Keratinocyte (primary cell): ENCODE data around the gene PHLDA3.

ENCODE experiments used
- EZH2 ChIP-seq: IDR thresholded peaks from one replicate; pipeline ENCODE4 v1.6.1; 2012; ENCODE audit warnings: inconsistent platforms, mild to moderate bottlenecking, low read length, moderate library complexity
- TF ChIP-seq, protein P1 (sequence below), 3 experiments: IDR thresholded peaks in 1 of 3; conservative IDR thresholded peaks in 1 of 3; optimal IDR thresholded peaks in 1 of 3; 2 replicates in 2 of 3; 3 replicates in 1 of 3; pipeline versions ENCODE3 to v1.5.1; 2011; ENCODE audit warnings: low read length in 3 of 3, mild to moderate bottlenecking in 3 of 3, moderate library complexity in 2 of 3, control low read depth in 1 of 3, inconsistent platforms in 1 of 3; ENCODE audit not compliant: insufficient read depth in 2 of 3; ENCODE audit errors: extremely low read depth in 1 of 3

DNA sequence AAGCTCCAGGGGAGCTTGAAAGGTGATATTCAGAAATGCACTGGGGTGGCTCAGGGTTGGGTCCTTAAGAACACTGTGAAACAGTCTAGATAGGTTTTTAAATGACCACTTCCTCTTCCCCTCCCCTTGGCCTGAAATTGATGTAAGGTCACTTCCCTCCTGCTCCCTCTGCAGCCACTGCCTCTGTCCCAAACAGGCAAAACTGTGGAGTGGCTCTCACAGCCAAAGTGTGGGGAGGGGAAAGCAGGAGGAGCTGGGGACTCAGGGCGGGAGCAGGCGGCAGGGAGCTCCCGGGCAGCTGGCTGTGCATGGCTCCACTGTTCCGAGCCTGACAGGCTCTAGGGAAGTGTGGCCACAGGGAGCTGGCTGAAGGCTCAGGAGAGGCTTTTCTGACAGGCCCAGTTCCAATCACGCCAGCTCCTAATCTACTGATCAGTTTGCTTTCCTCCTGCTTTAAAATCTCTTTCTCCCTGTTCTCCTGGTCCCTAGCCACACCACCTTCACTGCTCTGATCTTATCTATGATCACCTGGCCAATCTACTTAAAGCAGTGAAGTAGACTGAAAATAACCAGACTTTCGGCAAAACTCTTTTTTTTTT is 43.1 kb upstream of the PHLDA3 start:
- TF ChIP-seq, protein P1, sequence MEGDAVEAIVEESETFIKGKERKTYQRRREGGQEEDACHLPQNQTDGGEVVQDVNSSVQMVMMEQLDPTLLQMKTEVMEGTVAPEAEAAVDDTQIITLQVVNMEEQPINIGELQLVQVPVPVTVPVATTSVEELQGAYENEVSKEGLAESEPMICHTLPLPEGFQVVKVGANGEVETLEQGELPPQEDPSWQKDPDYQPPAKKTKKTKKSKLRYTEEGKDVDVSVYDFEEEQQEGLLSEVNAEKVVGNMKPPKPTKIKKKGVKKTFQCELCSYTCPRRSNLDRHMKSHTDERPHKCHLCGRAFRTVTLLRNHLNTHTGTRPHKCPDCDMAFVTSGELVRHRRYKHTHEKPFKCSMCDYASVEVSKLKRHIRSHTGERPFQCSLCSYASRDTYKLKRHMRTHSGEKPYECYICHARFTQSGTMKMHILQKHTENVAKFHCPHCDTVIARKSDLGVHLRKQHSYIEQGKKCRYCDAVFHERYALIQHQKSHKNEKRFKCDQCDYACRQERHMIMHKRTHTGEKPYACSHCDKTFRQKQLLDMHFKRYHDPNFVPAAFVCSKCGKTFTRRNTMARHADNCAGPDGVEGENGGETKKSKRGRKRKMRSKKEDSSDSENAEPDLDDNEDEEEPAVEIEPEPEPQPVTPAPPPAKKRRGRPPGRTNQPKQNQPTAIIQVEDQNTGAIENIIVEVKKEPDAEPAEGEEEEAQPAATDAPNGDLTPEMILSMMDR (optimal IDR thresholded peaks at IDR 0.05 in 1 of 3, IDR thresholded peaks at IDR 0.05 in 1 of 3, conservative IDR thresholded peaks at IDR 0.05 in 1 of 3; ENCODE audit: extremely low read depth in 1 of 3, insufficient read depth in 2 of 3, low read length in 3 of 3) = no peak
- TF ChIP-seq EZH2 = no peak
